ENCODE measurements around the gene BAZ2B. TPM values are rescaled to one million over a fixed set of nuclear protein-coding genes. Genes with fewer than 3 reads are reported as not detected.

Gene BAZ2B
- total RNA-seq, 1 donor from 2014 or later, result 81.5 TPM

- no peaks in the 10 kb centered on the region for H3K4me1 Mint-ChIP-seq (ENCODE audit: unreplicated experiment)
Observed at GRCh38 chr2:159476329-159476728, 140.0 kb downstream of the BAZ2B start.

GRCh38 chr2:159475793-159476192 is 140.6 kb downstream of the BAZ2B start:
- H3K9me3 Mint-ChIP-seq (ENCODE audit: unreplicated experiment), result peaks cover 15% of the 10 kb centered on the region
- no peak for TF ChIP-seq CTCF (IDR thresholded peaks at IDR 0.05)
- DNase-seq (ENCODE audit: extremely low spot score, unreplicated experiment), result no peak
- peaks cover 45% of the 10 kb centered on the region for H3K36me3 Mint-ChIP-seq (ENCODE audit: unreplicated experiment)
- no peak overlapping the region for H3K4me3 Mint-ChIP-seq (ENCODE audit: unreplicated experiment)
- no peaks in the 10 kb centered on the region for H3K4me1 Mint-ChIP-seq (ENCODE audit: unreplicated experiment)
- no peaks in the 10 kb centered on the region for H3K27me3 Mint-ChIP-seq (ENCODE audit: unreplicated experiment)
- no peak overlapping the region for H3K27ac Mint-ChIP-seq (ENCODE audit: unreplicated experiment)

More at GRCh38 chr2:159476329-159476728, 140.0 kb downstream of the BAZ2B start:
- no peak overlapping the region for H3K4me3 Mint-ChIP-seq (ENCODE audit: unreplicated experiment)
- H3K9me3 Mint-ChIP-seq (ENCODE audit: unreplicated experiment), result peaks cover 15% of the 10 kb centered on the region
- TF ChIP-seq CTCF (IDR thresholded peaks at IDR 0.05), result no peak
- H3K36me3 Mint-ChIP-seq (ENCODE audit: unreplicated experiment), result peaks cover 45% of the 10 kb centered on the region
- no peaks in the 10 kb centered on the region for H3K27me3 Mint-ChIP-seq (ENCODE audit: unreplicated experiment)
- H3K27ac Mint-ChIP-seq (ENCODE audit: unreplicated experiment), result no peak overlapping the region
- DNase-seq (ENCODE audit: extremely low spot score, unreplicated experiment), result no peak

GRCh38 chr2:159471340-159471739 is 145.0 kb downstream of the BAZ2B start:
- no peak for TF ChIP-seq CTCF (IDR thresholded peaks at IDR 0.05)
- H3K9me3 Mint-ChIP-seq (ENCODE audit: unreplicated experiment), result peaks cover 27% of the 10 kb centered on the region
- H3K36me3 Mint-ChIP-seq (ENCODE audit: unreplicated experiment), result peaks cover 62% of the 10 kb centered on the region
- no peaks in the 10 kb centered on the region for H3K27me3 Mint-ChIP-seq (ENCODE audit: unreplicated experiment)
- H3K4me1 Mint-ChIP-seq (ENCODE audit: unreplicated experiment), result no peaks in the 10 kb centered on the region
- H3K4me3 Mint-ChIP-seq (ENCODE audit: unreplicated experiment), result no peak overlapping the region
- no peak overlapping the region for H3K27ac Mint-ChIP-seq (ENCODE audit: unreplicated experiment)
- DNase-seq (ENCODE audit: extremely low spot score, unreplicated experiment), result no peak

GRCh38 chr2:159468257-159468656 is 148.1 kb downstream of the BAZ2B start:
- H3K36me3 Mint-ChIP-seq (ENCODE audit: unreplicated experiment), result peaks cover 47% of the 10 kb centered on the region
- H3K9me3 Mint-ChIP-seq (ENCODE audit: unreplicated experiment), result peaks cover 12% of the 10 kb centered on the region
- no peaks in the 10 kb centered on the region for H3K27me3 Mint-ChIP-seq (ENCODE audit: unreplicated experiment)
- H3K4me3 Mint-ChIP-seq (ENCODE audit: unreplicated experiment), result no peak overlapping the region
- no peaks in the 10 kb centered on the region for H3K4me1 Mint-ChIP-seq (ENCODE audit: unreplicated experiment)
- no peak for TF ChIP-seq CTCF (IDR thresholded peaks at IDR 0.05)
- no peak for DNase-seq (ENCODE audit: extremely low spot score, unreplicated experiment)
- H3K27ac Mint-ChIP-seq (ENCODE audit: unreplicated experiment), result no peak overlapping the region

GRCh38 chr2:159462961-159463360 is 153.4 kb downstream of the BAZ2B start:
- H3K36me3 Mint-ChIP-seq (ENCODE audit: unreplicated experiment), result peaks cover 42% of the 10 kb centered on the region
- no peak for DNase-seq (ENCODE audit: extremely low spot score, unreplicated experiment)
- no peak overlapping the region for H3K27ac Mint-ChIP-seq (ENCODE audit: unreplicated experiment)
- peaks cover 6% of the 10 kb centered on the region for H3K9me3 Mint-ChIP-seq (ENCODE audit: unreplicated experiment)
- TF ChIP-seq CTCF (IDR thresholded peaks at IDR 0.05), result no peak
- H3K4me1 Mint-ChIP-seq (ENCODE audit: unreplicated experiment), result peaks cover 14% of the 10 kb centered on the region
- no peak overlapping the region for H3K4me3 Mint-ChIP-seq (ENCODE audit: unreplicated experiment)
- H3K27me3 Mint-ChIP-seq (ENCODE audit: unreplicated experiment), result no peaks in the 10 kb centered on the region
